ENCODE measurements around the gene MXRA7.

Gene MXRA7

DNA sequence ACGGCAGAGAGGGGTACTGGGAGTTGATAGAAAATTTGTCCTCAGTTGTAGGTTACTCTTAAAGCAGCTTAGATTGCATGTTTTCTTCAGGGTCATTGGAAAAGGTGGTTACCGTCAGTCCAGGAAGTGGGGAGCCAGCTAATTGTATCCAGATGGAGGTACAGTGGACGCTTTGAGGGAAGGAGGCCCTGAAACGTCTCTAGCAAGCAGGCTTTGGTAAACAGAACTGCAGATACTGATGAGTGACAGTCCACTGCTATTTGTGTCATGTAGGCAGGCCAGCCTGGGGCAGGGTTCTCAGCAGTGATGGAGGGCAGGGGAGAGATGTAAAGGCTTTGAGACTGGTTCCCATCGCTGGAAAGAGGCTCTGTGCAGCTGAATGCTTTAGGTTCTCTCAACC is 37.0 kb downstream of the MXRA7 start:
- no peak for TF ChIP-seq ZFX (IDR thresholded peaks at IDR 0.05)
- H3K27ac ChIP-seq = no peak overlapping the region; the same call in 1 of the 2 replicates

DNA sequence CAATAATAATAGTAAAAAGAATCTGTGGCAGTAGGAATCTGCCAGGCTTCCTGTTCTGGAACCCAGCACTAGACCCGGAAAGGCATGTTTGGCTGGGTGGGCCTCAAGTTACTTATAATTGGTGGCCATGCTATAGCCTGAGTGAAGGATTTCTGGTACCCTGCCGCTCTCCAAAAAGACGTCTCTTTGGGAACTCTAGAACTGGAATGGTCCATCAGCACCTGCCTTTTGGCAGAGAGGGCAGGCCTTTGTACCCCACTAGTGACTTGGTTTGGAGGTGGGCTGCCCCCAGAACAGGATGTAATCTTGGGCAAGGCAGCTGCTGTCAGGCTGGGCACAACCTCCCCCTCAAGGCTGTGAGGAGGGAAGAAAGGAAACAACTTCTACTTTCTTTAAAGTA is 37.9 kb downstream of the MXRA7 start:
- no peak for TF ChIP-seq ZFX (IDR thresholded peaks at IDR 0.05)
- H3K27ac ChIP-seq = peak overlapping the region; percentile 78

DNA sequence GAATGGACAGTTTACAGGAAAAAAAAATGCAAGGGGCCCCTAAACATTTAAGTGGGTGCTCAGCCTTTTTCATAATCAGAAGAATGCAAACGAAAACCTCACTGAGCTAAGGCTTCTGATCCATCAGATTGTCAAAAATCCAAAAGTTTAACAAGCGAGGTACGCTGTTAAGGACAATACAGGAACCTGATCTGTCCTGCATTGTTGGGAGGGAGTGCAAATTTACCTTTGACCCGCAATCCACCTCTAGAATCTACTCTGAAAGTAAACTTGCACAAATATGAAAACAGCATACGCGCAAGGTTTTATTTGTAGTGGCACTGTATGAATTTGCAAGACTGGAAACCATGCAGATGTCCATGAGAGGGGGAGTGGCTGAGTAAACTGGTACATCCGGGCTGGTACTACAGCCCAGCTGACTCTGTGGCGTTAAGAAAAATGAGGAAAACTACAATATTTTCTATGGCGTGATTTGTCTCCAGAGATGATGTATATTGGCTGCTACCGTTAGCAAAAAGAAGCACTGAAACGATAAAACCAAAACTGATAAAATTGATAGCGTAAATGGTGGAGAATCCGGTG is 38.4 kb downstream of the MXRA7 start:
- H3K27ac ChIP-seq = peak overlapping the region; percentile 78
- no peak for TF ChIP-seq ZFX (IDR thresholded peaks at IDR 0.05)
- TF ChIP-seq, protein P1, sequence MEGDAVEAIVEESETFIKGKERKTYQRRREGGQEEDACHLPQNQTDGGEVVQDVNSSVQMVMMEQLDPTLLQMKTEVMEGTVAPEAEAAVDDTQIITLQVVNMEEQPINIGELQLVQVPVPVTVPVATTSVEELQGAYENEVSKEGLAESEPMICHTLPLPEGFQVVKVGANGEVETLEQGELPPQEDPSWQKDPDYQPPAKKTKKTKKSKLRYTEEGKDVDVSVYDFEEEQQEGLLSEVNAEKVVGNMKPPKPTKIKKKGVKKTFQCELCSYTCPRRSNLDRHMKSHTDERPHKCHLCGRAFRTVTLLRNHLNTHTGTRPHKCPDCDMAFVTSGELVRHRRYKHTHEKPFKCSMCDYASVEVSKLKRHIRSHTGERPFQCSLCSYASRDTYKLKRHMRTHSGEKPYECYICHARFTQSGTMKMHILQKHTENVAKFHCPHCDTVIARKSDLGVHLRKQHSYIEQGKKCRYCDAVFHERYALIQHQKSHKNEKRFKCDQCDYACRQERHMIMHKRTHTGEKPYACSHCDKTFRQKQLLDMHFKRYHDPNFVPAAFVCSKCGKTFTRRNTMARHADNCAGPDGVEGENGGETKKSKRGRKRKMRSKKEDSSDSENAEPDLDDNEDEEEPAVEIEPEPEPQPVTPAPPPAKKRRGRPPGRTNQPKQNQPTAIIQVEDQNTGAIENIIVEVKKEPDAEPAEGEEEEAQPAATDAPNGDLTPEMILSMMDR (conservative IDR thresholded peaks at IDR 0.05) = no peak

DNA sequence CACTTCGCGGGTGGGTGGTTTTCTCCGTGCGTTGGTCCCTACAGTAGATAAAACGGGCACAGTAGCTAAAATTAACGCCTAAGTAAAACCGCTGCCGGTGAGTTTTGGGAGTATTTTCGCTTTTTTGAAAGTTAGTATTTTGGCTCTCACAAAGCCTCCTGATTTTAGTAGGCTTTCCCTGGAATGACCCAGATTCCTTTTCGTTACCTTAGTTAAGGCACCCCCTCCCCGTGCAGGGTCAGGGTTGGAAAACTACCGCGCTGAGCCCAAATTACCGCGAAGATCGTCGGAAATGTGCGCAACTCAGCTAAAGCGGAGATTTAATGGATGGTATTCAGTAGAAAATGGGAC is 38.9 kb downstream of the MXRA7 start:
- H3K27ac ChIP-seq = peak overlapping the region; percentile 78
- TF ChIP-seq ZFX (IDR thresholded peaks at IDR 0.05) = no peak
- TF ChIP-seq, protein P1 (conservative IDR thresholded peaks at IDR 0.05) = no peak

DNA sequence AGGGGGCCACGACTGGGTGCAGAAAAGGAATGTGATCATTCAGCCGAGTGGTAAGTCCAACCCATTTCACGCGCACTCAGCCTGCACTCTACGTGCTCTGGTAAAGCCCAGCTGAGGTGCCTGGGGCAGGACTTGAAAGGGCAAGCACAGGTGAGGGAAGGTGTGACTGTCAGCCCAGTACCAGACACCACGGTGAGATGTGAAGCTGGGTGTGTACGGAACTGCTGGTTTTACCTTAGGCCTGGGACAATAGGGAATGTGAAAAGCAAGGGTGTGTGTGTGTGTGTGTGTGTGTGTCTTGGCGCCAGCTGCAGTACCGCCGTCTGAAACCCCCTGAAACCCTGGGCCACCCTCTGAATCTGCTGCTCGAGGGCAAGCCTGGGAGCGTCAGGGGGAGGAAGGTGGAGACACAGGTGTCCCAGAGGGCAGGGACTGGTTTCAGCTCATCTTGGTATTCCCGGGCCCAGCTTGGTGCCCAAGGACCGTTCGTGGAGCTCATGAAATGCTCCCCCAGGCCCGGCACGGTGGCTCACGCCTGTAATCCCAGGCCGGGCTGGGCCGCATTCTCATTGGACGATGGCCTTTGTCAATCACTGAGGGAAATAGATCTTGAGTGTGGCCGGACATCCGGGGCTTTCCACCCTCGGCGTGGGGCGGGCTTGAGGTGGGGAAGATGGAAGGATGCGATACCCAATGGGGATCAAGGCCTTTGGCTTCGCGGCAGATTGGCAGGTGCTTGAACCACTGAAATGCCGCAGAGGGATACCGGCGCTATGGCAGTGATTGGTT is 39.4 kb downstream of the MXRA7 start:
- TF ChIP-seq ZFX (IDR thresholded peaks at IDR 0.05) = peak; percentile 48; the same call in 1 of the 2 replicates
- TF ChIP-seq, protein P1 (conservative IDR thresholded peaks at IDR 0.05) = no peak
- H3K27ac ChIP-seq = peak overlapping the region; percentile 78

DNA sequence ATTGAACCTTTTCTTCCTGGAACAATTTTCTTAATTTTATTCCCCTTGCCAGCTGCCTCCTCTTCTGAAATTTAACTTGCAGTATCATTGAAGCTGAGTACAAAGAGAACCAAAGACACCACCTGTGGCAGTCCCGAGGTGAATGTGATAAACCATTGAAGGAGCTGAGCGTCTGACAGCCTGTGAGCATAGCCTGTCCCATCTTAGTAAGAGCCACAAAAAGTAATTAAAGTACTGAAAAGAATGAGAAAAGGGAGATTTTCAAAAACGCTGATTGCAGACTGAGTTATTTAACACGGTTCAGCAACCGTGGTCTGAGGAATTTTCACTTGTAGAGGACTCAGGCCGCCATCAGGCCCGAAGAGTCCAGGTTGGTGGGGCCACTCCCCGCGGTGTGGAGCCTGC is 40.0 kb downstream of the MXRA7 start:
- TF ChIP-seq ZFX (IDR thresholded peaks at IDR 0.05) = no peak
- TF ChIP-seq, protein P1 (conservative IDR thresholded peaks at IDR 0.05) = no peak
- peak overlapping the region; percentile 78 for H3K27ac ChIP-seq

DNA sequence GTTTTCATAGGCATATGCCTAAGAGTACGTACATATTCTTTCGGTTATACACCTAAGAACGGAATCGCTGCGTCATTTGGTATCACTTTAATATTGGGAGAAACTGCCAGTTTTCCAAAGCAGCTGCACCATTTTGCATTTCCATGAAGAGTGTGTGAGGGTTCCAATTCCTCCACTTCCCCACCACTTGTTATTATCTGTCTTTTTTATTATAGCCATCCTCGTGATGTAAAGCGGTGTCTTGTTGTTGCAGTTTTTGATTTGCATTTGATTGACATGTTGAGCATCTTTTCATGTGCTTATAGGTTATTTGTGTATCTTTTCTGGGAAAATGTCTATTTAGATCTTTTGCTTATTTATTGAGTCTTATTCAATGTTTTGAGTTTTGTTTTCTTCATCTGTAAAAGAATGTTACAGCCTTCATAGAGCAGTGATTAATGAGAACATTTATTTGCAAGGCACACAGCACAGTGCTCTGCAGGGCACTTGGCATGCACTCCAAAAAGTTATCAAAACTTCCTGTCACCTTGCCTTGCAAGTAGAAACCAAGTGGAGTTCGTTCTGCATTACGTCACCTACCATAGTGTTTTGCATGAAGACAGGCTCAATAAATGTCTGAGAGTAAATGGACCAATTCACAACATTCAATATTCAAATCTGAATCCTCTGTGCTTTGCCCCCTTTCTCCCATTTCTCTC is 40.6 kb downstream of the MXRA7 start:
- TF ChIP-seq, protein P1 (conservative IDR thresholded peaks at IDR 0.05) = no peak
- no peak for TF ChIP-seq ZFX (IDR thresholded peaks at IDR 0.05)
- no peak overlapping the region for H3K27ac ChIP-seq

DNA sequence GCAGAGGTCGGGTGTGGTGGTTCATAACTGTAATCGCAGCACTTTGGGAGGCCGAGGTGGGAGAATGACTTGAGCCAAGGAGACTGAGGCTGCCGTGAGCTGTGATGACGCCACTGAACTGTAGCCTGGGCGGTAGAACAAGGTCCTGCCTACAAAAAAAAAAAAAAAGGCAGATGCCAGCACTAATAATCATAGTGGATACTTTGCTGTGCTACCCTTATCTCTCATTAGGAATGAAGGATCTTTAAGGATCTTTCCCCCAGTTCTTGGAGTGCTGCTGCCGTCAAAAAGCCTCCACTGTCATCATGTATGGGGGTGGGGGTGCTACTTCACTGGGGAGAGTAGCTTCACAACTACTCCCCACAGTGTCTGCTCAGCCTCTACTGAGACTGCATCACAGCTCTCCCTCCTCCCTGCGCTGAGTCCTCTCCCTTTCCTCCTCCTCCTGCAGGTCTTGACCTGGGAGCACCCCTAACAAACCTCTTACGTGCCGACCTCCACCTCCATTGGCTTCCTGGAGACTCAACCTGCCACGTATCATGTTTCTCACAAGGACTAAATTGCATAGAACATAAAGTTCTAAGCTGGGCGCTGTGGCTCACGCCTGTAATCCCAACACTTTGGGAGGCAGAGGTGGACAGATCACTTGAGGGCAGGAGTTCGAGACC is 42.8 kb downstream of the MXRA7 start:
- H3K27ac ChIP-seq = no peak overlapping the region
- TF ChIP-seq ZFX (IDR thresholded peaks at IDR 0.05) = no peak
- TF ChIP-seq, protein P1 (conservative IDR thresholded peaks at IDR 0.05) = no peak
